Activated T-helper 1 cell treated with anti-CD3 and anti-CD28 coated beads, Interleukin-12 subunit alpha, Interleukin-12 subunit beta, Interleukin-2, Interleukin-4 antibody, amounts not matched to agents 30 ng/mL and 10 ng/mL and 1 ng/mL, durations not matched to agents 14 hours and 24 hours and 36 hours (primary cell): ENCODE measurements around the gene ZBTB26. TPM values are rescaled to one million over a fixed set of nuclear protein-coding genes. Genes with fewer than 3 reads are reported as not detected.

Source experiments
- total RNA-seq: library from RNA; stranded (reverse); gene quantifications from 2 replicates; pipeline ENCODE4 v1.2.3, GENCODE V29; 2022

ZBTB26 gene
- total RNA-seq, 1 donor from 2014 or later, result 8.3 TPM

Other genes with a start within 250 kb of the ZBTB26 start
- not detected in 2 replicates for gene OR1L4, start 207.5 kb downstream of the ZBTB26 start, total RNA-seq
- gene OR1L6, start 189.2 kb downstream of the ZBTB26 start, total RNA-seq, result not detected in 2 replicates
- not detected in 2 replicates for gene OR5C1, start 142.6 kb downstream of the ZBTB26 start, total RNA-seq
- gene OR1K1, start 131.4 kb downstream of the ZBTB26 start, total RNA-seq, result not detected in 2 replicates
- gene PDCL, start 102.9 kb downstream of the ZBTB26 start, total RNA-seq, result 19.3 and 20.4 TPM in 2 replicates
- gene RC3H2, start 26.2 kb downstream of the ZBTB26 start, total RNA-seq, result 39.8 and 49.3 TPM in 2 replicates
- gene ZBTB6, start 18.2 kb downstream of the ZBTB26 start, total RNA-seq, result 12.1 and 12.6 TPM in 2 replicates
- 26.6 and 30.2 TPM in 2 replicates for gene RABGAP1, start 9.5 kb upstream of the ZBTB26 start, total RNA-seq
- 0.54 and 0.88 TPM in 2 replicates for gene GPR21, start 102.2 kb upstream of the ZBTB26 start, total RNA-seq